Tibial artery (tissue), 4 donors: ENCODE results near the gene SLC28A1.

Experiments used
- DNase-seq, 2 donors: peaks; one replicate each; pipeline ENCODE4 v3.0.0-alpha.2; 2019
- H3K27ac ChIP-seq, 2 donors: fragments of 200-600 bp; sonication (generic) in 1 of 2; 1 replicate in 1 of 2; 2 replicates in 1 of 2; pipeline ENCODE4 v1.5.1; 2018 to 2019; ENCODE audit warnings: mild to moderate bottlenecking in 1 of 2
- H3K27me3 ChIP-seq, 2 donors: fragments of 200-600 bp; sonication (generic) in 1 of 2; one replicate each; pipeline versions ENCODE4 v1.5.1 to v1.6.0; 2016 to 2019
- H3K36me3 ChIP-seq, 3 donors: fragments of 200-600 bp; sonication (generic) in 2 of 3; one replicate each; pipeline ENCODE4 v1.5.1; 2016 to 2019; ENCODE audit warnings: mild to moderate bottlenecking in 2 of 3
- H3K4me1 ChIP-seq, 4 donors: fragments of 200-600 bp; sonication (generic) in 2 of 4; 1 replicate in 3 of 4; 2 replicates in 1 of 4; pipeline ENCODE4 v1.5.1; 2016 to 2019
- H3K4me3 ChIP-seq, 2 donors: fragments of 200-600 bp; sonication (generic) in 1 of 2; 1 replicate in 1 of 2; 2 replicates in 1 of 2; pipeline ENCODE4 v1.5.1; 2018 to 2019; ENCODE audit warnings: mild to moderate bottlenecking in 2 of 2
- H3K9me3 ChIP-seq, 3 donors: fragments of 200-600 bp; sonication (generic) in 1 of 3; one replicate each; pipeline ENCODE4 v1.5.1; 2016 to 2019
- intact Hi-C: fragments of 100-400 bp; cut with DNase I; formaldehyde crosslinking; loops from one replicate; pipeline ENCODE4 v1.15.0; 2023; ENCODE audit warnings: low total_unique reads
- TF ChIP-seq, protein P1 (sequence below), 2 experiments: fragments of 200-600 bp in 1 of 2; fragments of 450-650 bp in 1 of 2; IDR thresholded peaks; one replicate each; pipeline ENCODE4 v1.5.1; 2017 to 2019; ENCODE audit warnings: antibody characterized with exemption in 2 of 2, mild to moderate bottlenecking in 1 of 2, moderate library complexity in 1 of 2

The SLC28A1 gene

DNA sequence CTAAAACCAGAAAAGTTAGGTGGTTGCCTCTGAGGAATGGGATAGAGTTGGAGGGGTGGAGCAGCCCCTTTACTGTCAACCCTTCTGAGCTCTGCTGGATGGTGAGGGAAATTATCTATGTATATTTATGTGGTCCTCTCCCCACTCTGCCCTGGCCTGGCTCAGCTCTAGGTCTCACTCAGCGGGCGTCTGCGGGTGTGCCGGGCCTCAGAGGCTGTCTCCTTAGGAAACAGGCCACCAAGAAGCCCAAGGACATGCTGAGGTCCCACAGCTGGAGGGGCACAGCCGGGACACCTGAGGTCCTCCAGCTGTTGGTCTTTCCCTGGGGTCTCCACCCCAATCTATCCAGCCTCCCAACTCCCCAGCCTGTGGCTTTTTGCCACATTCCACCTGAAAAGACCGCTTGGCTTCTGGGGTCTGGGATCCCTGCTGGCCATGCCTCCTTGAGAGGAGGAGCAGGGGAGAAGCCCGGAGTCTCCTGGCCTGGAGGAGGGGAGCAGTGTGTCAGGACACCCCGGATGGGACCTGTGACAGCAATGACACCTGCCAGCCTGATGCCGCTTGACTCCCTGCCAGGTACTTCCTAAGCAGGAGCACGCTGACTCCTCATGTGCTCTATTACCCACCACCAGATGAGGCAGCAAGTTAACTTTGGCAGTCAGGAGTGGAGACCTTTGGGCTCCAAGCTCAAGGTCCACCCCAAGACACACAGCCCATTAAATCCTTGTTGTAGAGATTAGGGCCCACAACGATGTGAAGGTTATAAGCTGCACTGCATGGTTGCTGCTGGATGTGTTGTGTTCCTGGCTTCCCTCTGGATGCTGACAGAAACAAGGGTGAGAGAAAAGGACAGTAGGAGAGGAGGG lies at the start of gene SLC28A1:
Gene SLC28A1 (plus strand): TSS at position 747 of the 866 bp plus-strand sequence. CDS start 3,099 bp downstream, outside the sequence.
- Histone ChIP-seq H3K27ac (peak within 1 kb of the TSS; percentile 44 to 46), H3K4me3 (no peak within 1 kb of the TSS), H3K9me3 (no peaks in the 10 kb centered on the region), H3K27me3 (peaks cover 0 to 7% of the 10 kb centered on the region in 2 donors), H3K4me1 (peaks cover 0 to 18% (median 3%) of the 10 kb centered on the region in 4 donors), H3K36me3 (no peaks in the 10 kb centered on the region)
- DNase-seq, result no peak
- intact Hi-C loops, result no loop called here
- TF ChIP-seq, protein P1, sequence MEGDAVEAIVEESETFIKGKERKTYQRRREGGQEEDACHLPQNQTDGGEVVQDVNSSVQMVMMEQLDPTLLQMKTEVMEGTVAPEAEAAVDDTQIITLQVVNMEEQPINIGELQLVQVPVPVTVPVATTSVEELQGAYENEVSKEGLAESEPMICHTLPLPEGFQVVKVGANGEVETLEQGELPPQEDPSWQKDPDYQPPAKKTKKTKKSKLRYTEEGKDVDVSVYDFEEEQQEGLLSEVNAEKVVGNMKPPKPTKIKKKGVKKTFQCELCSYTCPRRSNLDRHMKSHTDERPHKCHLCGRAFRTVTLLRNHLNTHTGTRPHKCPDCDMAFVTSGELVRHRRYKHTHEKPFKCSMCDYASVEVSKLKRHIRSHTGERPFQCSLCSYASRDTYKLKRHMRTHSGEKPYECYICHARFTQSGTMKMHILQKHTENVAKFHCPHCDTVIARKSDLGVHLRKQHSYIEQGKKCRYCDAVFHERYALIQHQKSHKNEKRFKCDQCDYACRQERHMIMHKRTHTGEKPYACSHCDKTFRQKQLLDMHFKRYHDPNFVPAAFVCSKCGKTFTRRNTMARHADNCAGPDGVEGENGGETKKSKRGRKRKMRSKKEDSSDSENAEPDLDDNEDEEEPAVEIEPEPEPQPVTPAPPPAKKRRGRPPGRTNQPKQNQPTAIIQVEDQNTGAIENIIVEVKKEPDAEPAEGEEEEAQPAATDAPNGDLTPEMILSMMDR (IDR thresholded peaks at IDR 0.05), result no peak

DNA sequence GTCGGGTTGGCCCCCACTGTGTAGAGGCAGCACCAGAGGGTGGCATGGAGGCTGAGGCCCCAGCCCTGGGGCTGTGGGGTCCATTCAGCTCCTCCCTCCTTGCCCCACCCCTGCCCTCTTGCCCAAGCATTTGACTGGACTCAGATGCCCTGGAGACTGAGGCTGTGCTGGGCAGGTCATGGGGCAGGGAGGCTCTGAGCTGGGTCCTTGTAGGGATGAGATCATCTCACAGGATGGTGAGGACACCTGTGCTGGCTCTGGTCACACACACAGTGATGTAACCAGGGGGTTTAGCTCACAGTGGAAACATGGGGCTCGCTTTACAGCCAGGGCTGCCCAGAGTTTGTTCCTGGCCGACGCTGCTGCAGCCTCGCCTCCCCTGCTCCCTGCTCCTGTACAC lies 49.5 kb upstream of the SLC28A1 start:
- Histone ChIP-seq H3K36me3 (peaks cover 0 to 33% (median 5%) of the 10 kb centered on the region in 3 donors), H3K4me3 (no peak overlapping the region), H3K27me3 (no peaks in the 10 kb centered on the region), H3K4me1 (peaks cover 0 to 77% (median 25%) of the 10 kb centered on the region in 4 donors), H3K27ac (peak overlapping the region in 1 of 2 donors; percentile 86), H3K9me3 (no peaks in the 10 kb centered on the region)
- TF ChIP-seq, protein P1 (IDR thresholded peaks at IDR 0.05), result no peak
- intact Hi-C loops, result no loop called here
- no peak for DNase-seq

DNA sequence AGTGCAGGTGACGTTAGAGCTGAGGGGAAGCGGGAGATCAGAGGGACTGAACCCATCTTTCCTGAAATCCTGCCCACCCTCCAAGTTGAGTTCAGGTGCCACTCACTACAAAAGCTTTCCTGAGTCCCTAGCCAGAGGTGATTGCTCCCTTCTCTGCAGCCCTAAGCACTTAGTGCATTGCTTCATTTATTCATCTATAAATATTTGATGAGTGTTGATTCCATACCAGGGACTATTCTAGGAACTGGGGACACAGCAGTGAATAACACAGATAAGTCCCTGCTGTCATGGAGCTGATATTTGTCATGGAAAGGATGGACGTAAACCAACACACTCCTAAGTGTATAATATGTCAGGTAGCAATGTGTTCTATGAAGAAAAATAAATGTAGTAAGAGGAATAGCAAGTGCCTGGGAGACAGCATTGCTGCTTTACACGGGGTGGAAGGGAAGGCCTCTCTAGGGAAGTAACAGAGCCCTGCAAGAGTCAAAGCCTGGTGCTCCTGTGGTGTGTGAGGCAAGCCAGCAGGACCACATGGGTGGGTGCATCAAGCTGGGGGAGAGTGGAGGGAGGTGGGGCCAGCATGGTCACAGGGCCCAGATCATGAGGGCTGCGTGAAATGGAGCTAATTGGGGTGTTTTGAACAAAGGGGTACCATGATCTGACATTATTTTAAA lies 48.7 kb upstream of the SLC28A1 start:
- TF ChIP-seq, protein P1 (IDR thresholded peaks at IDR 0.05), result no peak
- no peaks in the 10 kb centered on the region for H3K27me3 ChIP-seq
- H3K36me3 ChIP-seq, result peaks cover 0 to 33% (median 5%) of the 10 kb centered on the region in 3 donors
- H3K4me1 ChIP-seq, result peaks cover 3 to 78% (median 33%) of the 10 kb centered on the region in 4 donors
- intact Hi-C loops, result no loop called here
- peak overlapping the region in 1 of 2 donors; percentile 86 for H3K27ac ChIP-seq
- H3K4me3 ChIP-seq, result no peak overlapping the region
- DNase-seq, result no peak
- no peaks in the 10 kb centered on the region for H3K9me3 ChIP-seq

DNA sequence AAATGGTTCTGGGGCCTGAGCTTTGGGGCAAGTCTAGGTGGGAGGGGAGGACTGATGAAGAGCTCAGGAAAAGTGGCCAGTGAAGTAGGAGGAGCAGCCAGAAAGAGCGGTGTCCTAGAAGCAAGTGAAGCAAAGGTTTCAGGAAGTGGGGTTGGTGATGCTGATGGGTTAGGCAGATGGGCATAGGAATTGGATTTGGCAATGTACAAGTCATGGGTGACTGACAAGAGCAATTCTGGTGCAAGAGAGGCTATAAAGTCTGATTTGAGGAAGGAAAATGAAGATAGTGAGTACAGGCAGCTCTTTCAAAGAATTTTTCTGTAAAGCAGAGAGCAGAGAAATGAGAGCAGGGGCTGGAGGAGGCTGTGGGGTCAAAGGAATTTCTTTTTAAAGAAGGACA lies 47.6 kb upstream of the SLC28A1 start:
- H3K4me1 ChIP-seq, result peaks cover 3 to 78% (median 41%) of the 10 kb centered on the region in 4 donors
- intact Hi-C loops, result no loop called here

DNA sequence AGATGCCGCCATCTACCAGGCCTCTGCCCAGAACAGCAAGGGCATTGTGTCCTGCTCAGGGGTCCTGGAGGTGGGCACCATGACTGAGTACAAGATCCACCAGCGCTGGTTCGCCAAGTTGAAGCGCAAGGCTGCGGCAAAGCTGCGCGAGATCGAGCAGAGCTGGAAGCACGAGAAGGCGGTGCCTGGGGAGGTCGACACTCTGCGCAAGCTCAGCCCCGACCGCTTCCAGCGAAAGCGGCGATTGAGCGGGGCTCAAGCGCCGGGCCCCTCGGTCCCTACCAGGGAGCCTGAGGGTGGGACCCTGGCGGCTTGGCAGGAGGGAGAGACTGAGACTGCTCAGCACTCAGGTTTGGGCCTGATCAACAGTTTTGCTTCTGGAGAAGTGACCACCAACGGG lies 44.7 kb upstream of the SLC28A1 start:
- Histone ChIP-seq H3K27ac (peak overlapping the region; percentile 86 to 96), H3K36me3 (peaks cover 0 to 19% (median 0%) of the 10 kb centered on the region in 3 donors), H3K27me3 (no peaks in the 10 kb centered on the region), H3K4me3 (no peak overlapping the region), H3K4me1 (peaks cover 3 to 71% (median 37%) of the 10 kb centered on the region in 4 donors), H3K9me3 (no peaks in the 10 kb centered on the region)
- TF ChIP-seq, protein P1 (IDR thresholded peaks at IDR 0.05), result no peak
- DNase-seq, result no peak
- intact Hi-C loops, result loop anchor here (5.0 kb wide), 1 partner anchor 73 kb away; no protein-coding TSS in a partner anchor

More for the DNA sequence above, 47.6 kb upstream of the SLC28A1 start:
- H3K27ac ChIP-seq, result peak overlapping the region in 1 of 2 donors; percentile 86
- H3K4me3 ChIP-seq, result no peak overlapping the region
- DNase-seq, result no peak
- TF ChIP-seq, protein P1 (IDR thresholded peaks at IDR 0.05), result no peak
- peaks cover 0 to 33% (median 5%) of the 10 kb centered on the region in 3 donors for H3K36me3 ChIP-seq
- no peaks in the 10 kb centered on the region for H3K27me3 ChIP-seq
- H3K9me3 ChIP-seq, result no peaks in the 10 kb centered on the region
